ENCODE data around the gene MYL2. TPM values are rescaled to one million over a fixed set of nuclear protein-coding genes. Genes with fewer than 3 reads are reported as not detected.

The MYL2 gene
- total and polyA plus RNA-seq, 2 donors from 2014 or later = 4.4 TPM; not detected in 1

DNA sequence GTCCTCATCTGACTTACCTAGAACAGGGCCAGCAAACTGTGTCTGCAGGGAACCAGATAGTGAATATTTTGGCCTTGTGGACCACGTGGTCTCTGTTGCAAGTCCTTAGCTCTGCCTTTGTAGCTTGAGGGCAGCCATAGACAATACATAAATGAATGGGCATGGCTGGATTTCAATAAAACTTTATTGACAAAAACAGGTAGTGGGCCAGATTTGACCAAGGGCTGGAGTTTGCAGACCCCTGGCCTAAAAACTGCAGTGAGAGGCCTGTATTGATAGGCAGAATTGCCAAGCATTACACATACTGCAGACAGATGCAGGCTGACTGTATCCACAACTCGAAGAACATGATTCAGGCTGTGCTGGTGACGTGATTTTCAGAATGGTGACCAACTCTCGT is 48.3 kb downstream of the MYL2 start:
- TF ChIP-seq, protein P1, sequence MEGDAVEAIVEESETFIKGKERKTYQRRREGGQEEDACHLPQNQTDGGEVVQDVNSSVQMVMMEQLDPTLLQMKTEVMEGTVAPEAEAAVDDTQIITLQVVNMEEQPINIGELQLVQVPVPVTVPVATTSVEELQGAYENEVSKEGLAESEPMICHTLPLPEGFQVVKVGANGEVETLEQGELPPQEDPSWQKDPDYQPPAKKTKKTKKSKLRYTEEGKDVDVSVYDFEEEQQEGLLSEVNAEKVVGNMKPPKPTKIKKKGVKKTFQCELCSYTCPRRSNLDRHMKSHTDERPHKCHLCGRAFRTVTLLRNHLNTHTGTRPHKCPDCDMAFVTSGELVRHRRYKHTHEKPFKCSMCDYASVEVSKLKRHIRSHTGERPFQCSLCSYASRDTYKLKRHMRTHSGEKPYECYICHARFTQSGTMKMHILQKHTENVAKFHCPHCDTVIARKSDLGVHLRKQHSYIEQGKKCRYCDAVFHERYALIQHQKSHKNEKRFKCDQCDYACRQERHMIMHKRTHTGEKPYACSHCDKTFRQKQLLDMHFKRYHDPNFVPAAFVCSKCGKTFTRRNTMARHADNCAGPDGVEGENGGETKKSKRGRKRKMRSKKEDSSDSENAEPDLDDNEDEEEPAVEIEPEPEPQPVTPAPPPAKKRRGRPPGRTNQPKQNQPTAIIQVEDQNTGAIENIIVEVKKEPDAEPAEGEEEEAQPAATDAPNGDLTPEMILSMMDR (IDR thresholded peaks at IDR 0.05; ENCODE audit: borderline replicate concordance, extremely low read depth, insufficient read depth) = no peak
- H3K4me1 ChIP-seq (ENCODE audit: control insufficient read depth in 2 of 3, insufficient read depth in 2 of 3, low read depth in 1 of 3, low read length in 3 of 3) = no peaks in the 10 kb centered on the region
- no peaks in the 10 kb centered on the region for H3K9me3 ChIP-seq (ENCODE audit: control insufficient read depth in 2 of 3, insufficient read depth in 1 of 3, low read length in 3 of 3)
- H3K4me3 ChIP-seq (ENCODE audit: low read length in 3 of 3) = no peak overlapping the region
- DNase-seq (no peak), FAIRE-seq (no peak)
- intact Hi-C loops (cut with DNase I) = no loop called here
- H3K36me3 ChIP-seq (ENCODE audit: control insufficient read depth in 2 of 3, insufficient read depth in 3 of 3, low read length in 3 of 3) = no peaks in the 10 kb centered on the region
- H3K27ac ChIP-seq (ENCODE audit: low read depth in 2 of 2, low read length in 2 of 2) = no peak overlapping the region
- no peak overlapping the region for H3K9ac ChIP-seq (ENCODE audit: low read length in 3 of 3)
- H3K27me3 ChIP-seq (ENCODE audit: control insufficient read depth, insufficient read depth, low read length) = no peaks in the 10 kb centered on the region

DNA sequence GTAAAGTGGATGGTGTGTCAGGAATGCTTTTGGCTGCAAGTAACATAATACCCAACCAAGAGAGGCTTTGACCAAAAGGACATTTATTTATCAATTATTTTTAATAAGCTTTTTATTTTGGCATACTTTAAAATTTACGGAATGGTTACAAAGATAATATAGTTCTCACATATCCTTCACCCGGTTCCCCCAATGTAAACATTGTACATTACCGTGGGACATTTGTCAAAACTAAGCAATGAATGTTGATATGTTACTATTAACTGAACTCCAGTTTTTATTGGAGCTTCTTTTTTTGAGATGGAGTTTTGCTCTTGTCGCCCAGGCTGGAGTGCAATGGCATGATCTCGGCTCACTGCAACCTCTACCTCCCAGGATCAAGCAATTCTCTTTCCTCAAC is 50.6 kb downstream of the MYL2 start:
- no peak for DNase-seq
- FAIRE-seq = no peak
- Histone ChIP-seq H3K27me3 (ENCODE audit: control insufficient read depth, insufficient read depth, low read length) (no peaks in the 10 kb centered on the region), H3K36me3 (ENCODE audit: control insufficient read depth in 2 of 3, insufficient read depth in 3 of 3, low read length in 3 of 3) (no peaks in the 10 kb centered on the region), H3K4me3 (ENCODE audit: low read length in 3 of 3) (no peak overlapping the region), H3K9ac (ENCODE audit: low read length in 3 of 3) (no peak overlapping the region), H3K9me3 (ENCODE audit: control insufficient read depth in 2 of 3, insufficient read depth in 1 of 3, low read length in 3 of 3) (no peaks in the 10 kb centered on the region), H3K4me1 (ENCODE audit: control insufficient read depth in 2 of 3, insufficient read depth in 2 of 3, low read depth in 1 of 3, low read length in 3 of 3) (no peaks in the 10 kb centered on the region), H3K27ac (ENCODE audit: low read depth in 2 of 2, low read length in 2 of 2) (no peak overlapping the region)
- intact Hi-C loops (cut with DNase I) = no loop called here
- TF ChIP-seq, protein P1 (IDR thresholded peaks at IDR 0.05; ENCODE audit: borderline replicate concordance, extremely low read depth, insufficient read depth) = no peak

DNA sequence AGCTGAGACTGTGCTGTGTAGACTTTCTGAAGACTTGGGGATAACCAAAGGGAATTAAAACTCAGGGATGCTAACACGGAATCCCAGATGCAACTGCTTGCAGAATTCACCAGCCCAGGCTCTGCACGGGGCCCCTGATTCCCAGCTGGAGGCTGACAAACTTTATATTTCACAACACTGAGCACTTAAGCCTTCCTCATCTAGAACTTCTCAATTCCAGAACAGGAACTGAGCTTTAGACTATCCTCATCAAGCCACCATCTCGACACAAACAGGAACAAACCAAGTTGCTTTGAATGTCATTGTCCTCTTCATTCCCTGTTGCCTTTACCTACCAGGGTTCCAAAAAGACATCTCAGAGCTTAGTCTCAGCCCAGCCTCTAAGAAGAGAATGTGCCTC is 51.4 kb downstream of the MYL2 start:
- Histone ChIP-seq H3K9ac (ENCODE audit: low read length in 3 of 3) (no peak overlapping the region), H3K36me3 (ENCODE audit: control insufficient read depth in 2 of 3, insufficient read depth in 3 of 3, low read length in 3 of 3) (no peaks in the 10 kb centered on the region), H3K9me3 (ENCODE audit: control insufficient read depth in 2 of 3, insufficient read depth in 1 of 3, low read length in 3 of 3) (no peaks in the 10 kb centered on the region), H3K27ac (ENCODE audit: low read depth in 2 of 2, low read length in 2 of 2) (no peak overlapping the region), H3K4me1 (ENCODE audit: control insufficient read depth in 2 of 3, insufficient read depth in 2 of 3, low read depth in 1 of 3, low read length in 3 of 3) (no peaks in the 10 kb centered on the region), H3K27me3 (ENCODE audit: control insufficient read depth, insufficient read depth, low read length) (no peaks in the 10 kb centered on the region), H3K4me3 (ENCODE audit: low read length in 3 of 3) (no peak overlapping the region)
- TF ChIP-seq, protein P1 (IDR thresholded peaks at IDR 0.05; ENCODE audit: borderline replicate concordance, extremely low read depth, insufficient read depth) = no peak
- intact Hi-C loops (cut with DNase I) = no loop called here
- DNase-seq (no peak), FAIRE-seq (no peak)

DNA sequence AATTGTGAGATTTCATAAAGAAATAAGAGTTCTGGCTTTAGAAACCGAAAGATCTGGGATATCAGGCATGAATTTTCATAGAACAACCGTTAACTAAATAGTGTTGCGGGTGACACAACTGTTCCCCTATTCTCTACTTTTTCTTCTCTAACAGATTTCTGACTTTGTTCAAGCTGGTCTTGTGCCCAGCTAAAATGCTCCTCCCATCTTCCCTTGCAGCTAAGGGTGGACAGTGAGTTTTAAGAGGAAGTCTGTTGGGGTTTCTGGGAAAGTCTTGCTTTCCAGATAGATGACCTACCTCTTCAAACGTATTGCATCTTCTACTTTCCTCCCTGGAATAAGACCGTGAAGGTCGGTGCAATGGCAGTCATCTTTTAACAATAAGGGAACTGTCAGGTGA is 54.9 kb downstream of the MYL2 start:
- TF ChIP-seq, protein P1 (IDR thresholded peaks at IDR 0.05; ENCODE audit: borderline replicate concordance, extremely low read depth, insufficient read depth) = no peak
- Histone ChIP-seq H3K9me3 (ENCODE audit: control insufficient read depth in 2 of 3, insufficient read depth in 1 of 3, low read length in 3 of 3) (no peaks in the 10 kb centered on the region), H3K9ac (ENCODE audit: low read length in 3 of 3) (no peak overlapping the region), H3K4me3 (ENCODE audit: low read length in 3 of 3) (no peak overlapping the region), H3K4me1 (ENCODE audit: control insufficient read depth in 2 of 3, insufficient read depth in 2 of 3, low read depth in 1 of 3, low read length in 3 of 3) (no peaks in the 10 kb centered on the region), H3K27me3 (ENCODE audit: control insufficient read depth, insufficient read depth, low read length) (no peaks in the 10 kb centered on the region), H3K27ac (ENCODE audit: low read depth in 2 of 2, low read length in 2 of 2) (no peak overlapping the region), H3K36me3 (ENCODE audit: control insufficient read depth in 2 of 3, insufficient read depth in 3 of 3, low read length in 3 of 3) (no peaks in the 10 kb centered on the region)
- DNase-seq (no peak), FAIRE-seq (no peak)
- intact Hi-C loops (cut with DNase I) = no loop called here
